GM19023 (cell line): Measurements from ENCODE around the gene STK24.
A peak's percentile ranks its signal among the peaks of the same experiment; 100 is the strongest.
"Not testable (repeated sequence)": the region's sequence is repeated elsewhere in the genome, so short reads cannot be mapped to it uniquely, and the experiment has no call there.

Experiments used
- ATAC-seq: cut with Tn5 transposase; IDR thresholded peaks from one replicate; pipeline ENCODE4 v1.9.1; 2021; ENCODE audit warnings: mild to moderate bottlenecking, moderate library complexity; ENCODE audit not compliant: unreplicated experiment

STK24 gene

GRCh38 chr13:98584668-98585397 lies 7.9 kb upstream of the STK24 start:
- ATAC-seq = no peak

DNA sequence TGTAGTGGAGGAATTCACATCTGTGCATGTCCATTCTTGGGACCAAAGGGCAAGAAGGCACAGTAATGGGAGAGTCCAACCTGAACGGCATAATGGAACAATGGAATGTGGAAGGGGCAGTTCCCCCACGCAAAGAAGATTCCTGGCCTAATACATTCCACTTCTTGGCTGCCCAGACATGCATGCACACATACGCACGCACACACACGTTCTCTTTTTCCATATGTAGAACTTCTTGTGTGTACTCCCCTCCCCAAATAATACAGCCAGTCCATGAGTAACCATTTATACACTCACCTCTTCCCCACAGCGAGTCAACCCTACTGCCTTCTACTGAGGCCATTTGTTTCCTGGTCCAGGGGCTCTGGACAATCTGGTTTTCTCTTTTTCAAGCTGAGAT lies 6.0 kb upstream of the STK24 start:
- ATAC-seq = no peak

DNA sequence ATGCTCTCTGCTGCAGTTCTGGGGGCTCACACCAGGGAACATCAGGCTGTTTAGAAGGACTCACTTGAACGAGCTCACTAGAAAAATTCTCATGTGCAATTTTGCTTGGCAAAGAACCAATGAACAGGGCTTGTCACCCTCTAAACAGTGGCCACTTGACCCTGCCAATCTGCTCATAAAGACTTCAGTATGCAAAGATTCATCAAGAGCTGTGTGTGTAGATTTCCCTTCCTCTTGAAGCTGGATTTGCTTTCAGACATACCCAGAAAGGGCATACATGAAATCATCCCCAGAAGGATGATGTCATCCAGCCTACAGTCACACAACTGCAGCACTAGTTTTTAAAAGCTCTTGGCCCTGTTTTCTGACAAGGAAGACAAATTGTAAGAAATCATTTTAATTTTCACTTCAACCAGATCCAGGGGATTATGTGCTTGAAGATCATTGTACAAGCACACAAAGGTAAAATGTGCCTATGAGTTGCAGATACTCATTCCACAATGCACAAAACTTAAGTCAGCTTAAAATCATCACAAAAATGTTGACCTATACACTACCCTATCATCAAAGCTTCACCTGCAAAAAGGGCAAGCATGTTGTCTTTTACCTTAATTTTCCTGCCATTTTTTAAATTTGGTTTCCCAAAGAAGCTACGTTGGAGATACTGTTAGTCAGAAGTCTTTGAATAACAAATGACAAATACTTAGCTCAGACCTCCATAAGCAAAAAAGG lies 5.2 kb upstream of the STK24 start:
- no peak for ATAC-seq

GRCh38 chr13:98581381-98581780 lies 4.5 kb upstream of the STK24 start:
- no peak for ATAC-seq

- ATAC-seq = no peak
Observed at GRCh38 chr13:98580420-98580819, 3.5 kb upstream of the STK24 start.

DNA sequence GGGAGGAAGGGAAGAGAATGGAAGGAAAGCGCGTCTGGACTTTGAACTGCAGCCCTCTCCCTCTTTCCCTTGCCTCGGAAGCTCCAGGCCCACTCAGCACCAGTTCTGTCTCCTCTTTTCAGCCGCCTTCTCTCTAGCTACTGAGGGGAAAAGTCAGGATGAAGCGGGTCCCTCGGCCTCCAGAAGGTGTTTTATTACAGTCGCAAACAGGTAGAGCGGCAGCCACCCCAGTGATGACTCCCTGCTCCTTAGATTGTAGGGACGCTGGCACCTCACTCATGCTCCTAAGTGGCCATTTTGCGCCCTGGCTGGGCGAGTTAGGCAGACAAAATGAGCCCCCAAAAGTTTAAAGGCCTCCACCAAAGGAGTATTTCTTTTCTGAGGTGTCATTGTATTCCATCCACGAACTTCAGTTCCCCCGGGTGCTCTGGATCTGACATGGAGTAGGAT lies 954 bp upstream of the STK24 start:
- ATAC-seq = no peak

GRCh38 chr13:98576200-98576945 lies 534 bp downstream of the STK24 start:
- ATAC-seq = peak; percentile 42

- ATAC-seq = no peak
Observed at GRCh38 chr13:98575904-98576199, 1.1 kb downstream of the STK24 start.

DNA sequence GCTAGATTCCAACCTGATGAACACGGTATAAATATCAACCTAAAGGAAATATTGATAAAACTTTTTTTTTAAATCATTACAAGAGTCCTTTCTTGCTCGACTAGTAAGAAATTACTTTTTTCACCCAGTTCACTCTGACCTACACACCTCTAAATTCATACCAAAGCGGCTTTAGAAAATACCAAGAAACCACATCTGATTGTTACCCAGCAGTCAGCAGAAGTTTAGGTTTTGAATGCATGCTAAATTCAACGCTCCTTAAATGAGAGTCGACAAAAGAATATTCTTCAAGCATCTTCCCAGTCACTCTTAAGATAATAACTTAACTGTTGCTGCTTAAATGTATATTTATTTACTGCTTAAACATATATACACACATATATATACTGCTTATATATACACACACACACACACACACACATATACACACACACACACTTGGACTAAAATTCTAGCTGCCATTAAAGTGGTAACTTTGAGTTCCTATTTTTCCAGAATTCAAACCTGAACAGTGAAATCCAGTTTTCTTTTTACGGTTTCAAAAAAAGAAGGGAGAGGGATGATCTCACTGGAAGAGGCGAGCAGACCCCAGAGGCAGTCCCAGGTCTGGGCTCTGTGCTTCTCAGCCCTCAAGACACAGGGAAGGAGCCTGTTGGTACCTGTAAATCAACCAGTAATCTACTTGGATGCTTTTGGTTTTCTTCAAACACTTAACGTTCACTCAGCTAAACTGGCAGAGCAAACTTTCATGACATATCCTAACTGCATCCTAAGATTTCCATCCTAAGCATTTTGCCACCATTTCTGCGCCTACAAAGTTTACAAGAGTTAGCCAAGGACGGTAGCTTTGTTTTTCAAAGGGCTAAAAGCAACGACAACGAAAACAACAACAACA lies 1.7 kb downstream of the STK24 start:
- ATAC-seq = no peak

GRCh38 chr13:98571955-98572662 lies 4.8 kb downstream of the STK24 start:
- ATAC-seq = no peak

GRCh38 chr13:98570929-98571372 lies 6.0 kb downstream of the STK24 start:
- peak; percentile 83 for ATAC-seq

DNA sequence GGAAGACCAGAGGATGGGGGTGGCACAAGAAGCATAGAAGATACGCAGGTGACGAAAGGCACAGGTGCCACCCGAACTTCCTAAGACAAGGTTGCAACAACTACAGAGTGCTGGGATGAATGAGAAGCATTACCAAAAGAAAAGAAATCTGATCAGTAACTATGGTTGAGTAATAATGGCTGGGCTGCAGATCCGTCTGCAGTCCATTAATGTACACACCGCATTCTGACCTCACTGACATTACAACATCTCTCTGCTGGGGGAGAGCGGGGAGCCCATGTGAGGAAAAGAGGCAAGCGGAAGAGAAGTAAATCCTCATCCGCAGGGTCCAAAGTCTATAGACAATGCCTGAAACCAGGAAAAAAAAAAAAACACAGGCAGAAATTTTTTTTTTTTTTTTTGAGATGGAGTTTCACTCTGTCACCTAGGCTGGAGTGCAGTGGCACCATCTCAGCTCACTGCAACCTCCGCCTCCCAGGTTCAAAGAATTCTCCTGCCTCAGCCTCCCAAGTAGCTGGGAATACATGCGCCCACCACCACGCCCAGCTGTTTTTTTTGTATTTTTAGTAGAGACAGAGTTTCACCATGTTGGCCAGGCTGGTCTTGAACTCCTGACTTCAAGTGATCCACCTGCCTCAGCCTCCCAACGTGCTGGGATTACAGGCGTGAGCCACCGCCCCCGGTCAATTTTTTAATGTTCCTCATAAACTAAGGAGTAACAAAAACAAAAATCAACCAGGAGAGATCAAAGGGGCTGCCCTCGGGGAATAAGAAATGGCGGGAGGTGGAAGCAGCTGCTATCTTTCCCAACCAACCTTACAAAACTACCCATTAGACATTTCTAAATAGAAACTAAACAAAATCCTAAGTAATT lies 7.2 kb downstream of the STK24 start:
- not testable (repeated sequence) for ATAC-seq

DNA sequence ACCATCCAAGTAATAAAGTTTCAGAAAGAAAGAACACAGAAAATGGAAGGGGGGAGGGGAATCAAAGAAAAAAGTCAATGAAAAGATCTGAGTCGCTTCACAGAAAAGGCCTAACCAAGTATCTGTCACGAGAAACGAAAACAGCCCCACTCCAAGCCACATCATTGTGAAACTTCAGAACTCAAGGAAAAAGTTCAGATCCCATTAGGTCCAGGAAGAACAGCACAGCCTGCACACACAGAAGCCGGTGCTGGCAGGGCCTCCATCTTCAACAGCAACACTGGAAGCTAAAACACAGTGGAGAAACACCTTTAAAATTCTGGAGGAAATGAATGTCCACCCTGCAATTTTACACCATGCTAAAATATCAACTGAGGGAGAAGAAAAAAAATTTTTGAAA lies 8.0 kb downstream of the STK24 start:
- ATAC-seq = no peak

- no peak for ATAC-seq
Observed at GRCh38 chr13:98567140-98567539, 9.8 kb downstream of the STK24 start.

GRCh38 chr13:98565726-98566565 lies 11.0 kb downstream of the STK24 start:
- ATAC-seq = no peak

GRCh38 chr13:98564204-98564603 lies 12.7 kb downstream of the STK24 start:
- no peak for ATAC-seq

DNA sequence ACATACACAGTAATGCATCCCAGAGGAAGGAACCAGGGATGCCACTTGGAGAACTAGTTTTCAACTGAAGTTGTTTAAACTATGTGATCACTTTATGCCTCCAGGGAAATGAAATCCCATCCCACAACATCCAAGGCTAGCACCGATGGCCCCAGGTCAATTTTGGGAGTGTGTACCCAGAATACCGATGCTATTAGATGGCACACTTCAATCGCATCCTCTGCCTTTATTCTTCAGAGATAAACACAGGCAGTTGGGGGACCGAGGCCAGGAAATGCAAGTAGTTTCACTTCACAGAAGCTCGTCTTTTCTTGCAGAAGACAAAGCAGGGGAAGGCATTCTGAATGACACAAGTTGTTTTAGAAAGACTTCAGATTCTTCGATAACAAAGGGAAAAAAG lies 13.8 kb downstream of the STK24 start:
- ATAC-seq = no peak

GRCh38 chr13:98559169-98559568 lies 17.7 kb downstream of the STK24 start:
- no peak for ATAC-seq
